HL-60/S4 treated with phorbol 12-myristate 13-acetate at 8.2 ng/mL for 4 days and 3 days (cell line): Measurements from ENCODE around the gene GAS7.

Experiments
- in situ Hi-C: fragments of 300-500 bp; cut with MboI; formaldehyde crosslinking; loops from 2 replicates; pipeline ENCODE4 v1.15.0; 2022; ENCODE audit warnings: low sequenced_read_pairs

Gene GAS7

GRCh38 chr17:9900784-9901183 is 297.6 kb downstream of the GAS7 start:
- in situ Hi-C loops = loop anchor here (25.0 kb wide), 1 partner anchor 737 kb away; no protein-coding TSS in a partner anchor

DNA sequence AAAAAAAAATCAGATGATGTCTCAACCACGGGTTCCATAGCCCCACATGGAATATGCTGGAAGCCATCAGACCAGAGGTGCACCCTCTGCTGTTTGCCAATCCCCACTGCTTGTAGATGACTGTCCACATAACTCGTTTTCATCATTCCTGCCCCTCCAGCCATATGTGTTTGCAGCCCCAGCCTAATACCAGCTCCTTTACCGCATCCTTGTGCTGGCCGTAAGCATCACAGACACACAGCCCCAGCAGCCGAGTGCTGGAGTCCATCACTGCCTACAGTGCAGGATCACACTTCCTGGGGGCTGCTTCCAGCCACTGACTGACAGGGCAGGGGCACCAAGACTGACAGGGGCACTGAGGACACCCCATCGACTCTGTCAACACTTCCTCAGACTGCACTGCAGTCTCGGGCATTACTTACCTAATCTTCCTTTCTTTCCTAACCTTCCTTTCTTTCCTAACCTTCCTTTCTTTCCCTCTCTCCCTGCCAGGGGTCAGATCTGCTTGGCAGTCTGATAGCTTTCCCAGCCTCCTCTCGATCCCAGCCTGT is 298.3 kb downstream of the GAS7 start:
- in situ Hi-C loops = loop anchor here (25.0 kb wide), 1 partner anchor 737 kb away; no protein-coding TSS in a partner anchor

GRCh38 chr17:9899280-9900043 is 298.9 kb downstream of the GAS7 start:
- in situ Hi-C loops = loop anchor here (25.0 kb wide), 1 partner anchor 738 kb away; no protein-coding TSS in a partner anchor

GRCh38 chr17:9898812-9899211 is 299.6 kb downstream of the GAS7 start:
- in situ Hi-C loops = no loop called here

DNA sequence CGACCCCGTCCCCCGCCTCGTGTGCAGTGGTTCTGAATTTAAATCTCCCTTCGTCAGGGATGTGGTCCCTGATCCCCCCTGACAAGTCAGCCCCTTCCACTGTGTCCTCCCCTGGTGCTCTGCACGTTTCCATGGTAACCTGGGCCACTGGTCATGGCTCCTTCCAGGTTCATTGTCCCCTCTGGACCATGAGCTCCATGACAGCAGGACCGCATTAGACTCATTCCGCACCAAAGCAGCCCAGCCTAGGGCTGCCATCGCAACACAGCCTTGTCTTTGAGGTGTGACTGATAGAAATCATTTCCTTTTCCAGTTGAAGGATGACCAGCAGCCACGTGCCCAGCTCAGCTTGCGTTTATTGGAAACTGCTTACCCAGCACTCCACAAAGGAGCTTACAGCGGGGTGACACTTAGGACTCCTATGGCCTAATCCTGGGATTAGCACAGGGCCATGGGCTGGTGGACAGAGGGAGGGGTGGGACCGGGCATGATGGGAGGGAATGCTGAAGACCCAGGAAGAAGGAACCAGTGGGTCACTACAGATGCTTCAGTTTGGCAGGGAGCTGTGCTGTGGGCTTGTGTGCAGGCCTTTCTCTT is 300.9 kb downstream of the GAS7 start:
- in situ Hi-C loops = no loop called here

DNA sequence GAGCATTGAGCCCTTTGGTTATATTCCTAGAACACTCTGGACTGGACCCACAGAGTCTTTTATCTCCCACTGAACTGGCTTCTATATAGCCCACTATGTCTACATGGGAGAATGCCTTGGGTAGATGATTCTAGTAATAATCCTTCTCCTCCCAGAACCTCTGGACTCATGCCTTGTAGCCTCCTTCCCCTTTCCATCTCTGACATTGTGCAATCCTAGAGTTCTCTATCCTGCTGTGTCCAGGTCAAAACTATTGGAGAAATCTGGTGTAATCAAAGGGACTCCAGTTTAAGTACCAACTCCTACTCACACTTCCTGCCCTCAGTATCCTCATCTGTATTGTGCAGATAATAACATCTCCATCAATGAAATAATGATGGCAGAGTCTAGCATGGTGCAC is 302.5 kb downstream of the GAS7 start:
- in situ Hi-C loops = no loop called here

DNA sequence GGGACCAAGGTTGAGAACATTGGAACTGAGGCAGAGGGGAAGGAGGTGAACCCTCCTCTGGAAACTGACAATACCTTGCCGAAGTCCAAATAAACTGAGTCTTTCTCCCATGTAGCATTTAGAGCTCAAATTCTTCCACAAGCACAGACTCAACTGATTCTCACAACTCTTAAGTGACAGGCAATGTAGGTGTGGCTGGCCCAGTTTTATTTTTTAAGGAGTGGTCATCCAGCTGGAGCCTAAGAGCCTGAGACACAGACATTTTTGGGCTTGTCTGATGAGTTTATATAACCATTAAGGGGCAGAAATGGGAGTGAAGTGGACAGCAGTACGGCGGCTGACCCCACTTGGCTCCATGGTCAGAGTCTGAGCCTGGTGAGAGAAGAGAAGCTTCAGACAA is 304.2 kb downstream of the GAS7 start:
- in situ Hi-C loops = no loop called here

GRCh38 chr17:9893411-9894012 is 304.9 kb downstream of the GAS7 start:
- in situ Hi-C loops = no loop called here

GRCh38 chr17:9890124-9890523 is 308.3 kb downstream of the GAS7 start:
- in situ Hi-C loops = no loop called here

GRCh38 chr17:9887508-9887907 is 310.9 kb downstream of the GAS7 start:
- in situ Hi-C loops = no loop called here

GRCh38 chr17:9886141-9886930 is 312.1 kb downstream of the GAS7 start:
- in situ Hi-C loops = no loop called here

- in situ Hi-C loops = no loop called here
These were observed 315.0 kb downstream of the GAS7 start for GRCh38 chr17:9883451-9883850.

DNA sequence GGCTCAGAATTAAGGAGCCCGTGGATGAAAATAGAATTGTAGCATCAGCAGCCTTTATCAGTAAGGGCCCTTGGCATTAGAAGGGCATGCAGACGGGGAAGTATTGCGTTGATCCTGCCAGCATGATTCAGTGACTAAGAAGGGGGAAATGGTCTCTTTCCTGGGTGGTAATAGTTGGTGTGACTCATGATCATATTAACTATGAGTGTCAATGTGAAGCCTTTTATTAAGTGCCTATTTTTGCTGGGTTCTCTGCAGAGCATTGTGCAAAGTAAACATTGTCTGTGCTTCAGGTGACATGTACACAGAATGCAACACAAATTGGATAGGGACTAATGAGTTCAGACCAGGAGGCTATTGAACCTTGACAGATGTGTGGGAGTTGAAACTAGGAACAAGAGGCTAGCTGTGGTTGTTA is 317.8 kb downstream of the GAS7 start:
- in situ Hi-C loops = no loop called here

DNA sequence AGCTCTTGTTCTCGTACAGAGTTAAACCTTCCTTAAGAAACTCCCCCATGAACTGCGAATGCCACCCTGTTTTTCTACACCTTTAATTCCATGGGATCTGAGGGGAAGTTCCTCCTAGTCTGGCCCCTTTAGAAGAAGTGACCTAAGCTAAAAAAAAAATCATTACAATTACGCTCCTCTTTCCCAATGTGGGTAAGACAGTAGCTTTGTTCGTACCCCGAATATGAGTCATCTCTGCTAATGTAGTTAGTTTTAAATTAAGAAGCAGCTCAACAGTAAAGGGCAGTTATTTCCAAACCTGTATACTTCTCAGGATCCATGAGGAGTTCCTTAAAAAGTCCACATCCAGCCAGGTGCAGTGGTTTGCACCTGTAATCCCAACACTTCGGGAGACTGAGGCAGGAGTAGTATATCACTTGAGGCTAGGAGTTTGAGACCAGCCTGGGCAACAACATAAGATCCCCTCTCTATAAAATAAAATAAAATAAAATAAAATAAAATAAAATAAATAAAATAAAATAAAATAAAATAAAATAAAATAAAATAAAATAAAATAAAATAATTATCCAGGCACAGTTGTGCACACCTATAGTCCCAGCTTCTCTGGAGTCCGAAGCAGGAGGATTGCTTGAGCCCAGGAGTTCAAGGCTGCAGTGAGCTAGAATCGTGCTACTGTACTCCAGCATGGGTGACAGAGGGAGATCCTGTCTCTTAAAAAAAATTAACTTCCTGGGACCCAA is 319.4 kb downstream of the GAS7 start:
- in situ Hi-C loops = no loop called here

DNA sequence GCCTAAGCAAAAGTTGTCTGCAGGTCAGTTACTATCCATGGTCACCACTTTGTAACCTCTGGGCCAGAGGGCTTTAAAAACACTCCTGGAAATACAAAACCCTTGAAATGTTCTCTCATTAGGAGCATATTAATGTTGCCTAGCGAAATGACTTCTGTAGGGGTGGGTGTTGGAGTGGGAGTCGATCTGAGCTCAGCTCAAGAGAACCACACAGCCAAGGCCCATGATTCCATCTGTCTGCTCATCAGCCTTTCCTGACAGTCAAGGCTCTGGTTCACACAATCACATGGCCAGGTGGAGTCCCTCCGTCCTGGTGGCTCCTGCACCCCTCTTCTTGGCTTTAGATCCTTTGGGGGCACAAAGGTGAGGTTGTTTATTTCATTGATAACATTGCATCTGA is 320.1 kb downstream of the GAS7 start:
- in situ Hi-C loops = no loop called here

GRCh38 chr17:9875441-9875840 is 323.0 kb downstream of the GAS7 start:
- in situ Hi-C loops = no loop called here

DNA sequence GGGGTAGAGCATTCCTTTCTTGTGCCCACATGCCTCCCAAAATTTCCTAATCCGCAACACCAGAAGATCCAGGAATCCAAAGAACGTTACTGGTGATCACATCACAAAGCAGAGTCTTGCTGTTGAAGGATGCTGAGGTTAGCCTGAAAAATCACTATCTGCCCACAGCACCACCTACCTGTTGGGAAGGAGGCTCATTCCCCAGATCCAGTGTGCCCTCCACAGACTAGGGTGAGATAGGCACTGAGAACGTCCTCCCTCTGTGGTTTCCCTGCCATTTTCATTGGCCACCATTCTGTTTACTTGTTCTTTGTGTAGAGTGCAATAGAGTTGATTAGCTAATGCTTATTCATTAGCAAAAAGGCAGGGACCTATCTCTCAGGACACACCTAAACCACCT is 323.7 kb downstream of the GAS7 start:
- in situ Hi-C loops = no loop called here

DNA sequence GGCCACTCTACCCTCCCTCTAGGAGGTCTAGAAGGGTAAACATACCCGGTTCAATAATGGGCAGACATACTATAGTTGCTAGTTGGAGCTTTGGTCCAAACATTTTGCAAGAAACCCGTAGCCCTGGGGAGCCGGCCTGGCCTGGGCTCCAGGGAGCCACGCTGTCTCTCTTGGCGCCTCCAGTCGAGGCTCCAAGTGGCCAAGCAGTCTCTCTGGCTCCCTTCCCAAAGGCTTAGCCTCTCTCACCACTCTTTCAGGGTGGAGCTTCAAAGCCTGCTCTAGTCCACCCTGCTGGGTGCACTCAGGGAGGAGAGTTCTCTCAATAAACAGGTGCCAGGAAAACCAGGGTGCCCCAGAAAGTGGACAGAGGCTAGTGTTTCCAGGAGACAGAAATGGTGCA is 325.6 kb downstream of the GAS7 start:
- in situ Hi-C loops = no loop called here

DNA sequence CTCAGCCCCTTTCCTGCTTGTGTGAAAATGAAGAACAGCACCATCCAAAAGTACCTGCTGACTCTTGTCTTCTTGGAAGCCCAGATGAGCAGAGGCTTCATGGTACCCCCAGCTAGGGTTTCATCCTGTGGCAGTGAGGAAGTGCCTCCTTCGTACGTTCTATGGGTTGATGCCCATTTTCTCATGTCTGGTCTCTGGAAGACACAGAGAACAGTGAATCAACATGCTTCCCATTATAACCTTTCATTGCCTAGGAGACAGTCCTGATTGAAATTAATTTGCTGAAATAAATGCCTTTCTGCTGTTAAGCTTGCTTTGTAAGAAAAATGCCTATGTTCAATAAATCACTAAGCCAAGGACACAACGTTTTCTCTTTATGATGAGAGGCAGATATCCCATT is 329.9 kb downstream of the GAS7 start:
- in situ Hi-C loops = no loop called here

- in situ Hi-C loops = no loop called here
These were observed 332.8 kb downstream of the GAS7 start for GRCh38 chr17:9865586-9865985.
